HL-60 (cell line): ENCODE measurements around the gene MEX3A.

ENCODE experiments used
- DNase-seq, 2 experiments: peaks; one replicate each; pipeline ENCODE4 v3.0.0-alpha.2; 2010 to 2020; ENCODE audit warnings: low read depth in 1 of 2, low spot score in 1 of 2
- H3K27ac ChIP-seq: fragments of 250-450 bp; sonication (Bioruptor Pico); replicated peaks from 2 replicates; pipeline ENCODE4 v1.5.1; 2020; ENCODE audit warnings: mild to moderate bottlenecking, moderate library complexity
- H3K27me3 ChIP-seq: fragments of 250-450 bp; sonication (Bioruptor Pico); 2 replicates; pipeline ENCODE4 v1.5.1; 2021; ENCODE audit warnings: mild to moderate bottlenecking, moderate library complexity; ENCODE audit not compliant: insufficient read depth, poor library complexity, severe bottlenecking
- H3K4me3 ChIP-seq: replicated peaks from 2 replicates; pipeline ENCODE4 v1.5.1; 2011; ENCODE audit warnings: mild to moderate bottlenecking, control low read depth, low read length; ENCODE audit not compliant: insufficient read depth
- GABPA ChIP-seq: IDR thresholded peaks from 2 replicates; pipeline ENCODE4 v1.6.1; 2012; ENCODE audit warnings: low read depth
- POLR2AphosphoS5 ChIP-seq: IDR thresholded peaks from 2 replicates; pipeline ENCODE4 v1.6.1; 2012; ENCODE audit warnings: low read depth
- SPI1 ChIP-seq: IDR thresholded peaks from 2 replicates; pipeline ENCODE4 v1.6.1; 2012; ENCODE audit warnings: low read depth, mild to moderate bottlenecking, borderline replicate concordance
- TF ChIP-seq, protein P1 (sequence below): IDR thresholded peaks from 2 replicates; pipeline ENCODE4 v1.6.1; 2012; ENCODE audit warnings: low read depth; ENCODE audit not compliant: insufficient replicate concordance
- TF ChIP-seq, protein P2 (sequence below): IDR thresholded peaks from one replicate; pipeline ENCODE4 v1.5.1; 2011; ENCODE audit warnings: low read length, control low read depth, inconsistent platforms; ENCODE audit not compliant: insufficient read depth

Gene MEX3A

DNA sequence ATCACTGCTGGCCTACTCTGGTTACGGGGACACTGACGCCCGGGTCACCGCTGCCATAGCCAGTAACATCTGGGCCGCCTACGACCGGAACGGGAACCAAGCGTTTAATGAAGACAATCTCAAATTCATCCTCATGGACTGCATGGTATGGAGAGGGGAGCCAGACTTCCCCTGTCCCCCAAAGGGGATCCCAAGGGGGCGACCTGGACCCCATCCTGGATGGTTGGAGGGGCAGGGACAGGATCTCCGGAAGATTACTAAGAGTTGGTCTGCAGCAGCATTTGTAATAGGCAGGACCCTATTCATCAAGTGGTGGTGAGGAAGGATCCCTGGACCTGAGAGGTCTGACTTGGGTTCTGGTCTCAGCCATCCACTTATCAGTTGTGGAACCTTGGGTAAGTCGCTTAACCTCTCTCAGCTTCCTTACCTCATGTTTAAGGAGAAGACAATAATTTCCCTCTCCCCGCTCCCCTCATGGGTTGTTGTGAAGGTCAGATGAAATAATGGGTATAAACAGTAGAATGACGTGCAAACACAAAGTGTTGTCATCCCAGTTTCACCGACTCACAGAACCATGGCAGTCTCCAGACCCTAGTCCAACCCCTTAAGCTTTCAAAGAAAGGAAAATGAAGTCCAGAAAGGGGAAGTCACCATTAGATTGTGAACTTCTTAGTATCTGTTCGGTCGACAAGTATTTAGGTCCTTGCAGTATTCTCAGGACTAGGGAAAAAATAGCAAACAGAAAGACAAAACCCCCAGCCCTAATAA is 26.8 kb downstream of the MEX3A start:
- peak; percentile 49 to 59 for DNase-seq
- peak overlapping the region; percentile 95 for H3K4me3 ChIP-seq
- H3K27me3 ChIP-seq, result no peaks in the 10 kb centered on the region
- peak; percentile 97 for TF ChIP-seq SPI1
- no peak for TF ChIP-seq POLR2AphosphoS5
- H3K27ac ChIP-seq, result peak overlapping the region; percentile 90

DNA sequence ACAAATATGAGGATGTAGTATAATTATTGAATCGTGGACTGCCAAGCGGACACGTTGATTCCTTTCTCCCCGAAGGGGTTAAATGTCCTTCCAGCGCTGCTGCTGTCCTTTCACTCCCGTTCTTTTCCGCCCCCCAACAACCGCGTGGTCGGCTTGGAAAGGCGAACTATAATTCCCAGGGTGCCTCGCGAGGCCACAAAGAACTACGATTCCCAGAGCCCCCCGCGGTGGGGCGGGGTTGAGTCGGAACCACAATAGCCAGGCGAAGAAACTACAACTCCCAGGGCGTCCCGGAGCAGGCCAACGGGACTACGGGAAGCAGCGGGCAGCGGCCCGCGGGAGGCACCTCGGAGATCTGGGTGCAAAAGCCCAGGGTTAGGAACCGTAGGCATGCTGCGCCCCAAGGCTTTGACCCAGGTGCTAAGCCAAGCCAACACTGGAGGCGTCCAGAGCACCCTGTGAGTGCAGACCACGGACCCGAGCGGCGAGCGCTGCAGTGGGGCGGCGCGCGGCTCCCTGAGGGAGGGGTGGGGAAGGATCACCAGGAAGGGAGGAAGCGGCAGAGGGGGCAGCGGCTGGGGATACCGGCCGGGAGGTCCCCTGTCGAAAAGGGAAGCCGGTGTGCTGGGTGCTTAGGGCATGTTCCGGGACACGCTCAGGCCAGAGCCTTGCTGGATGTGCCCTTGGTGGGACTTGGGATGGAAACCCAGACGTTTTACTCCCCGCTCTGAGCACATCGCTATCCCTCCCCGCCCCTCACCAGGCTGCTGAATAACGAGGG is 27.6 kb downstream of the MEX3A start, which contains the start of gene LAMTOR2:
Gene LAMTOR2, plus strand, starts transcription at position 283 of the 781 bp plus-strand sequence. Its CDS starts 108 bp downstream, at position 391.
- TF ChIP-seq GABPA (peak; percentile 69; the same call in 1 of the 2 replicates), POLR2AphosphoS5 (peak; percentile 75), SPI1 (peak; percentile 60; the same call in 1 of the 2 replicates)
- TF ChIP-seq, protein P1, sequence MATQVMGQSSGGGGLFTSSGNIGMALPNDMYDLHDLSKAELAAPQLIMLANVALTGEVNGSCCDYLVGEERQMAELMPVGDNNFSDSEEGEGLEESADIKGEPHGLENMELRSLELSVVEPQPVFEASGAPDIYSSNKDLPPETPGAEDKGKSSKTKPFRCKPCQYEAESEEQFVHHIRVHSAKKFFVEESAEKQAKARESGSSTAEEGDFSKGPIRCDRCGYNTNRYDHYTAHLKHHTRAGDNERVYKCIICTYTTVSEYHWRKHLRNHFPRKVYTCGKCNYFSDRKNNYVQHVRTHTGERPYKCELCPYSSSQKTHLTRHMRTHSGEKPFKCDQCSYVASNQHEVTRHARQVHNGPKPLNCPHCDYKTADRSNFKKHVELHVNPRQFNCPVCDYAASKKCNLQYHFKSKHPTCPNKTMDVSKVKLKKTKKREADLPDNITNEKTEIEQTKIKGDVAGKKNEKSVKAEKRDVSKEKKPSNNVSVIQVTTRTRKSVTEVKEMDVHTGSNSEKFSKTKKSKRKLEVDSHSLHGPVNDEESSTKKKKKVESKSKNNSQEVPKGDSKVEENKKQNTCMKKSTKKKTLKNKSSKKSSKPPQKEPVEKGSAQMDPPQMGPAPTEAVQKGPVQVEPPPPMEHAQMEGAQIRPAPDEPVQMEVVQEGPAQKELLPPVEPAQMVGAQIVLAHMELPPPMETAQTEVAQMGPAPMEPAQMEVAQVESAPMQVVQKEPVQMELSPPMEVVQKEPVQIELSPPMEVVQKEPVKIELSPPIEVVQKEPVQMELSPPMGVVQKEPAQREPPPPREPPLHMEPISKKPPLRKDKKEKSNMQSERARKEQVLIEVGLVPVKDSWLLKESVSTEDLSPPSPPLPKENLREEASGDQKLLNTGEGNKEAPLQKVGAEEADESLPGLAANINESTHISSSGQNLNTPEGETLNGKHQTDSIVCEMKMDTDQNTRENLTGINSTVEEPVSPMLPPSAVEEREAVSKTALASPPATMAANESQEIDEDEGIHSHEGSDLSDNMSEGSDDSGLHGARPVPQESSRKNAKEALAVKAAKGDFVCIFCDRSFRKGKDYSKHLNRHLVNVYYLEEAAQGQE, result no peak
- TF ChIP-seq, protein P2, sequence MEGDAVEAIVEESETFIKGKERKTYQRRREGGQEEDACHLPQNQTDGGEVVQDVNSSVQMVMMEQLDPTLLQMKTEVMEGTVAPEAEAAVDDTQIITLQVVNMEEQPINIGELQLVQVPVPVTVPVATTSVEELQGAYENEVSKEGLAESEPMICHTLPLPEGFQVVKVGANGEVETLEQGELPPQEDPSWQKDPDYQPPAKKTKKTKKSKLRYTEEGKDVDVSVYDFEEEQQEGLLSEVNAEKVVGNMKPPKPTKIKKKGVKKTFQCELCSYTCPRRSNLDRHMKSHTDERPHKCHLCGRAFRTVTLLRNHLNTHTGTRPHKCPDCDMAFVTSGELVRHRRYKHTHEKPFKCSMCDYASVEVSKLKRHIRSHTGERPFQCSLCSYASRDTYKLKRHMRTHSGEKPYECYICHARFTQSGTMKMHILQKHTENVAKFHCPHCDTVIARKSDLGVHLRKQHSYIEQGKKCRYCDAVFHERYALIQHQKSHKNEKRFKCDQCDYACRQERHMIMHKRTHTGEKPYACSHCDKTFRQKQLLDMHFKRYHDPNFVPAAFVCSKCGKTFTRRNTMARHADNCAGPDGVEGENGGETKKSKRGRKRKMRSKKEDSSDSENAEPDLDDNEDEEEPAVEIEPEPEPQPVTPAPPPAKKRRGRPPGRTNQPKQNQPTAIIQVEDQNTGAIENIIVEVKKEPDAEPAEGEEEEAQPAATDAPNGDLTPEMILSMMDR, result no peak
- H3K4me3 ChIP-seq, result peak within 1 kb of the TSS; percentile 95
- peak; percentile 95 to 99 for DNase-seq
- no peaks in the 10 kb centered on the region for H3K27me3 ChIP-seq
- peak within 1 kb of the TSS; percentile 90 for H3K27ac ChIP-seq

DNA sequence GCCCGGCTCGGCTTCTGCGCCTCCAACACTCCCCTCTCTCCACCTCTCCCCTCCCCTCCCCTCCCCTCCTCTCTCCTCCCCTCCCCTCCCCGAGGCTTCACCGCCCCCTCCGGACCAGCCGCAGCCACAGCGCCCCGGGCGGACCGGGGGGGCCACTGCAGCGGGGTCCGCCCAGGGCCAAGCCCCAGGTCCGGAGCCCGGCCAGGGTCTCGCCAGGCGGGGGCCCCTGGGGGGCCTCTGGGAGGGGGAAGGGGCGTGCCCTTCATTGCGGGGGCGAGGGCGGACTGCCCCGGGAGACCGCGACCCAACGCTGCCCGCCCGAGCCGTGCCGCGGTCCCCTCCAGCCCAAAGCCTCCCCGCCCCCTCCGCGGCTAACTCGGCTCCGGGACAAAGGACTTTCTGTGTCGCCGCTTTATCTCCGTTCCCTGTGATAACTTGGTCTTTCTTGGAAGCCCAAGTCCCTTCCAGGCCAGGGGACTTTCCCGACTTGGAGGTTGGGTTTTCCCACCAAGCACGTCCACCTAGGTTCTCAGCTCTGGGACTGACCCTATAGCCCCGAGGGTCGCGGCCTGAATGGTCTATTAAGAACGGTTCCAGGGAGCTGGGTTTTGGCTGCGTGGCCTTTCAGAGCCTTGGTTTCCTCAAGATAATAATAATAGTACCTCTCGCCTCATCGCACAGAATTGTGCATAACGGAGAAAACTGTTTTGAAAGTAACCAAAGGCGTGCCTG is 28.3 kb downstream of the MEX3A start, which contains the start of gene UBQLN4:
Gene UBQLN4, minus strand, starts transcription at position 31 of the 732 bp plus-strand sequence. CDS start 97 bp downstream, outside the sequence.
- no peak for TF ChIP-seq GABPA
- no peak for TF ChIP-seq POLR2AphosphoS5
- TF ChIP-seq, protein P2, result peak; percentile 15
- TF ChIP-seq, protein P1, result no peak
- TF ChIP-seq SPI1, result no peak
- peak; percentile 72 to 89 for DNase-seq
- H3K4me3 ChIP-seq, result peak within 1 kb of the TSS; percentile 95
- peak within 1 kb of the TSS; percentile 90 for H3K27ac ChIP-seq
- H3K27me3 ChIP-seq, result no peaks in the 10 kb centered on the region
